GM19240 (cell line): ENCODE measurements around the gene DNASE2.
"Not testable (repeated sequence)": the region's sequence is repeated elsewhere in the genome, so short reads cannot be mapped to it uniquely, and the experiment has no call there.

ENCODE experiments used
- DNase-seq: peaks from one replicate; pipeline ENCODE4 v3.0.0; 2011; ENCODE audit warnings: low spot score; ENCODE audit not compliant: insufficient read length

DNASE2 gene

DNA sequence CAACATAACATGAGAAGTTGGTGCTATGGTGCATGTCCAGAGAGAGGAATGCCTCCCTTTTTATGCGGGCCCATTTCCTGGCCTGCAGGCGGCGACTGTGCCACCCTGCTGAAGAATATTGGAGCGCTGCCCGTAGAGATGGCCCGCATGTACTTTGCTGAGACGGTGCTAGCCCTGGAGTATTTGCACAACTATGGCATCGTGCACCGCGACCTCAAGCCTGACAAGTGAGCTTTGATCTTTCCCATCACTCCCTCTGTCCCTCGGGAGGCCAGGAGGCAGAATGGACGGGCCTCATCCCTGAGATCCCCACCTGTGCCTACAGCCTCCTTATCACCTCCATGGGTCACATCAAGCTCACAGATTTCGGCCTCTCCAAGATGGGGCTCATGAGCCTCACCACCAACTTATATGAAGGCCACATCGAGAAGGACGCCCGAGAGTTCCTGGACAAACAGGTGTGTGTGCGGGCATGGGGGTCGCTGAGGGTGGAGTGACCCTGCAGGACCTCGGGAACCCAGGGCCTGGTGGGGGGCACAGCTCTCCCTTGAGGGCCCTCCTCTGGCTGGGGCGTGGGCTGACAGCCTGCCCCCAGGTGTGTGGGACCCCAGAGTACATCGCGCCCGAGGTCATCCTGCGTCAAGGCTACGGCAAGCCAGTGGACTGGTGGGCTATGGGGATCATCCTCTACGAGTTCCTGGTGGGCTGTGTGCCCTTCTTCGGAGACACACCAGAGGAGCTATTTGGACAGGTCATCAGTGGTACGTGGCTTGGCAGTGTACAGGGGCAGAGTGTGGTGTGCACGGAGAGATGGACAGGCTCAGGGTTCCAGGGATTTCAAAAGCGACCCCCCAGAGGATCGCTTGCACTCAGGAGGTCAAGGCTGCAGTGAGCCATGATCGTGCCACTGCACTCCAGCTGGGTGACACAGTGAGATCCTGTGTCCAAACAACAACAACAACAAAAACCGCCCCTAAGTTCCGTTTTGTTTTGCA, 16.2 kb downstream of the DNASE2 start:
- no peak for DNase-seq

DNA sequence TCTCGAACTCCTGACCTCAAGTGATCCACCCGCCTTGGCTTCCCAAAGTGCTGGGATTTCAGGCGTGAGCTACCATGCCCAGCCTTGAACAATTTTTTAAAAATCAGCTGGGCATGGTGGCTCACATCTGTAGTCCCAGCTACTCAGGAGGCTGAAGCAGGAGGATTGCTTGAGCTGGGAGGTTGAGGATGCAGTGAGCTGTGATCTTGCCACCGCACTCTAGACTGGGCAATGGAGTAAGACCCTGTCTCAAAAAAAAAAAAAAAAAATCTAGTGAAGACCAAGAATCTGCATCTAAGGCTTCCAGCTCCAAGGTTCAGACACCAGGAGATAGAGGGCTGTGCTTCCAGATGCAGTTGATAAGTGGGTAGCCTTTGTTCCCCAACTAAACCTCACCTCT, 17.1 kb downstream of the DNASE2 start:
- no peak for DNase-seq

DNA sequence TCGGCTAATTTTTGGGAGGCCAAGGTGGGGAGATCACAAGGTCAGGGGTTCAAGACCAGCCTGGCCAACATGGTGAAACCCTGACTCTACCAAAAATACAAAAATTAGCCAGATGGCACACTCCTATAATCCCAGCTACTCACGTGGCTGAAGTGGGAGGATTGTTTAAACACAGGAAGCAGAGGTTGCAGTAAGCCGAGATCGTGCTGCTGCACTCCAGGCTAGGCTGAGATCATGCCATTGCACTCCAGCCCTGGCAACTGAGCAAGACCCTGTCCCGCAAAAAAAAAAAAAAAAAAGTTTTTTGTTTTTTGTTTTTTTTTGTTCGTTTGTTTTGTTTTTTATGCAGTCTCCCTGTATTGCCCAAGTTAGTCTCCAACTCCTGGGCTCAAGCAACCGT, 21.7 kb downstream of the DNASE2 start:
- no peak for DNase-seq

DNA sequence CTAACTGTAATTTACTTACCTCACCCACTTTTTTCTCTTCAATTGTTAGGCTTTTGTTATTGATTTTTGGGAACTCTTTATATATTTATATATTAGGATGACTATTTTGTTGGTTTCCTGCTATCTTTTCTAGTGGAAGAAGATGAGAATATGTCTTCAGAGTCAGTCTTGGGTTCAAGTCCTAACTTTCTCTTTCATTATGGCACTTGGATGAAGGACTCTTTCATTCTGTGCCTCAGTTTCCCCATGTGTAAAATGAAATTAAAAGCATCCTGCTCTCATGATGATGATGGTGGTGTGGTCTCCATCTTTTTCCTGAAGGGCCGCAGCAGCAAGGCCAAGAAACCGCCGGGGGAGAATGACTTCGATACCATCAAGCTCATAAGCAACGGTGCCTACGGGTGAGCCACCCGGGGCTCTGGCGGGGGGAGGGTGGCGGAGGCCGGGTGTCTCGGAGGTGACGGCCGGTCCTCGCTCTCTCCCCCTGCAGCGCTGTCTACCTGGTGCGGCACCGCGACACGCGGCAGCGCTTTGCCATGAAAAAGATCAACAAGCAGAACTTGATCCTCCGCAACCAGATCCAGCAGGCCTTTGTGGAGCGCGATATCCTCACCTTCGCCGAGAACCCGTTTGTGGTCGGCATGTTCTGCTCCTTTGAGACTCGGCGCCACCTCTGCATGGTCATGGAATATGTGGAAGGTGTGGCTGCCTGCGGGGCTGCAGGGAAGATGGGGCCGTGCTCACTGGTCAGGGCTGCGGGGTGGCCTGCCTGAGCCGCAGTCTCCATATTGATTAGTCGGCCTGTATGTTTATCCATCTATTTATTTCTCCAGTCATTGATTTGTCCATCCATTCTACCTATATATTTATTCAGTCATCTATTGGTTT, 23.0 kb downstream of the DNASE2 start:
- no peak for DNase-seq

DNA sequence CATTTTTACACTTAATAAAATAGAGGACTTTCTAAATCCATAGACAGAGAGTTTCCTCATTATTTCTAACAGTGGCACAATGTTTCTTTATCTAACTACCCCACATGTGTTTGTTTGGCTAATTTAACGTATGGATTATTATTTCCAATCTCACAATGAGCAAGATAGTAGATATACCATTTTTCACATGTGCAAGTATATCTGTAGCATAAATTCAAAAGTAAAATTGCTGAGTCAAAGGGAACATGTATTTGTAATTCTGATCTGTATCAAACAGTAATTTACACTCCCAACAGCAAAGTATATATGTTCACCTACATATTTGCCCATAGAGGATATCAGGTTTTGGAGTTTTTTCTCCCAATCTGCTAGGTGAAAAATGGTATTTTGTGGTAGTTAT, 24.6 kb downstream of the DNASE2 start:
- DNase-seq, result no peak

DNA sequence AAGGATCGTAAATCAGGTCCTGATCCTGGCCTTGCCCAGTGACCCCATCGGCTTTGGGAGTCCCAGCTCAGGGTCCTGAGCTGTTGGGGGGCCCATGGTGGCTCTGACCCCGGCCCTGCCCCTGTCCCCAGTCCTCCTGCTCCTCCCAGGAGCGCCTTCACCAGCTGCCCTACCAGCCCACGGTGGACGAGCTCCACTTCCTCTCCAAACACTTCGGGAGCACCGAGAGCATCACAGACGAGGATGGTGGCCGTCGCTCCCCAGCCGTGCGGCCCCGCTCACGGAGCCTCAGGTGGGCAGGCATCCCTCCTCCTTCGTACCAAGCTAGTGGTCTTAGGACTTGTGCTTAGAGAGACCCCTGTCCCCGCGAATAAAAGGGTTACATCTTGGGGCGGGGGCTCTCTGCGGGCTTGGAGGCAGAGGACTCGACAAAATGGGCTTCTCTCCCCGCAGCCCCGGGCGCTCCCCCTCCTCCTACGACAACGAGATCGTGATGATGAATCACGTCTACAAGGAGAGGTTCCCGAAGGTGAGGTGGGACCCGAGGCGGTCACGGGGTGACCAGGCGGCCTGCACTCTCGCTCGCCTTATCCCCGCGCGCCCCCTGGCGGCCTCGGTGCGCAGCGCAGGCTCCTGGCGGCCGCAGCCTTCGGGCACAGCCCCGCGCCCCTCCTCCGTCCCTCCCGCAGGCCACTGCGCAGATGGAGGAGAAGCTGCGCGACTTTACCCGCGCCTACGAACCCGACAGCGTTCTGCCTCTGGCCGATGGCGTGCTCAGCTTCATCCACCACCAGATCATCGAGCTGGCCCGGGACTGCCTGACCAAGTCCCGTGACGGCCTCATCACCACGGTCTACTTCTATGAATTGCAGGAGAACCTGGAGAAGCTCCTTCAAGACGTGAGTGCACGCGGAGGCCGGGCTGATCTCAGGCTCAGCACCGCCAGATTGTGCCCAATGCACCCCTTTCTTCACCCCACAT, 33.8 kb downstream of the DNASE2 start:
- peak; percentile 87 for DNase-seq

DNA sequence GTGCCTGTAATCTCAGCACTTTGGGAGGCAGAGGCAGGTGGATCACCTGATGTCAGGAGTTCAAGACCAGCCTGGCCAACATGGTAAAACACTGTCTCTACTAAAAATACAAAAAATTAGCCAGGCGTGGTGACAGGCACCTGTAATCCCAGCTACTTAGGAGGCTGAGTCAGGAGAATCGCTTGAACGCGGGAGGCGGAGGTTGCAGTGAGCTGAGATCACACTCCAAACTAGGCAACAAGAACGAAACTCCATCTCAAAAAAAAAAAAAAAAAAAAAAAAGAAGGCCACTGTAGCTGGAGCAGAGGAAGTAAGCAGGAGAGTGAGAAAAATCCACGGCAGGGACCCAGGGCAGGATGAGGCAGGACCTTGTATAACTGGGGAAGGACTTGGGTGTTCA, 34.6 kb downstream of the DNASE2 start:
- DNase-seq, result not testable (repeated sequence)

DNA sequence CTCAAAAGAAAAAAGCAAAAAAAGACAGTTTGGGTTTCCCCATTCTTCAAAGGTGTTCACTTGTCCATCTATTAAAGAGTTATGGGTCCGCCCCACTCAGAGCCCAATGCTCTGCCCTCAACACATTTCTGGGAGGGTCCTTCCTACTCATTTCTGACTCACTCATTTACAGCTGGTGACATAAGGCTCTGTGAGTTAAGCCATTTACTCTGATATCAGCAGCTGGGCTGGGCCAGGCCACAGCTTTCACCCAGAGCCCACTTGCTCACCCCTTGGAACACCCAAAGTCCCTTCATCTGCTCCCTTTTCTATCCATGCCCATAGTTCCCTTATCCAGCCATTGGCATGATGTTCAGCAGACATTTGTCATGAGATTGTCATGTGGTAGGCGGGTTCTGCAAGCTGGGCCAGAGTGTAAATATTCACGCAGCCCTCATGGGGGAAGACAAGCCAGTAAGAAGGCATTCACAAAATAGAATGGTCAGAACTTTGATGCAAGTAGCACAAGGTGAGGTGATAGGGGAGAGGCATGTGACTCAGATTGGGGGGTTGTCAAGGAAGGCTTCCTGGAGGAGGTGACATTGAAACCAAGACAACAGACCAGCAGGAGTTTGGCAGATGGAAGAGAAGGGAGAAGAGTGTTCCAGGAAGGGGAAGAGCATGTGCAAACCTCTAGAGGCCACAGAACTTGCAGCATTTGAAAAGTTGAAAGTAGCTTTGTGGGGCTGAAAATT, 37.1 kb downstream of the DNASE2 start:
- DNase-seq, result no peak

DNA sequence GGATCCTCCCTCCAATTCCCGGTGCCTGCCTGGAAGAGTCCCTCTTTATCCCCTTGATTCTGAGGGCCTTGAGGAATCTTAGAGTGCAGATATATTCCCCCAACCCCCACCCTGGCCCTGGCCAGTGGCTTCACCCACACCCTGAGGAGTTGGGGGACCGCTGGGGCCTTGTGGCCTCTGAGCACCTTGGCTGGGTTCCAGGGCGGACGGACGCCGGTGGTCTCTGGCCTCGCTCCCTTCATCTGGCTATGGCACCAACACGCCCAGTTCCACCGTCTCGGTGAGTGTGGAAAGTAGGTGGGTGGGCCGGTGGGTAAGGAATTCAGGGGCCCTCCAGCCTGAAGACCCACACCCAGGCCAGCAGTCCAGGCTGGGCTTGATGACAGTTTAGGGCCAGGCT, 37.9 kb downstream of the DNASE2 start:
- no peak for DNase-seq

DNA sequence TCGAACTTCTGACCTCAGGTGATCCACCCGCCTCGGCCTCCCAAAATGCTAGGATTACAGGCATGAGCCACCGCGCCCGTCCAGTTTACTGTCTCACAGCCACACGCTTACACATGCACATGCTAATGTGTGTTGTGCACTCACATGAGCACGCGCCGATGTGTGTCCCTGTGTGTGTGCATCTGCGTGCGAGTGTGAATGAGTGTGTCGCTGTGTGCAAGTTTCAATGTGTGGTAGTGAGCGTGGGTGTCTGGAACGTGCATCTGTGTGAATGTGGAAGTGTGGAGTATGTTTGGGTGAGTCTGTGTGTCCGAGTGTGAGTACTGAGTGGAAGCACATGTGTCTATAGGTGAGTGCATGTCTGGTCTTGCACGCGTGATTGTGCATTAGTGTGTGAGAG, 38.7 kb downstream of the DNASE2 start:
- no peak for DNase-seq

DNA sequence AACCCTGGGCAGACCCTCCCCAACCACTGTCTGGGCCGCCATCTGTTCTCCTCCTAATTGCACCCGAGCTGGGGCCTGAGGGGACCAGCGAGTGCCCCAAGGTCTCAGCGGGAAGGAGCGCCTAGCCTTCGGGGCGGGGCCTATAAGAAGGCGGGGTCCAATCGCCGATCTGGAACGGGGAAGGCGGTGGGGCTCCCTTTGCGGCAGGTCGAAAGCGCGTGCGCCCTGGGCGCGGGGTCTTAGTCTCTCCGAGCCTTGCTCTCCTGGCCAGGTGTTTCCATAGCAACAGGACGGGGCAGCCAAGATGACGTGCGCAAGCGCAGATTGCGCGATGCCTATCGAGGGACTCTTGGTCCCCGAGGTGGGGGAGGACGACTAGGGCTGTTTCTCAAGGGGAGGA, 40.2 kb downstream of the DNASE2 start:
- DNase-seq, result no peak

DNA sequence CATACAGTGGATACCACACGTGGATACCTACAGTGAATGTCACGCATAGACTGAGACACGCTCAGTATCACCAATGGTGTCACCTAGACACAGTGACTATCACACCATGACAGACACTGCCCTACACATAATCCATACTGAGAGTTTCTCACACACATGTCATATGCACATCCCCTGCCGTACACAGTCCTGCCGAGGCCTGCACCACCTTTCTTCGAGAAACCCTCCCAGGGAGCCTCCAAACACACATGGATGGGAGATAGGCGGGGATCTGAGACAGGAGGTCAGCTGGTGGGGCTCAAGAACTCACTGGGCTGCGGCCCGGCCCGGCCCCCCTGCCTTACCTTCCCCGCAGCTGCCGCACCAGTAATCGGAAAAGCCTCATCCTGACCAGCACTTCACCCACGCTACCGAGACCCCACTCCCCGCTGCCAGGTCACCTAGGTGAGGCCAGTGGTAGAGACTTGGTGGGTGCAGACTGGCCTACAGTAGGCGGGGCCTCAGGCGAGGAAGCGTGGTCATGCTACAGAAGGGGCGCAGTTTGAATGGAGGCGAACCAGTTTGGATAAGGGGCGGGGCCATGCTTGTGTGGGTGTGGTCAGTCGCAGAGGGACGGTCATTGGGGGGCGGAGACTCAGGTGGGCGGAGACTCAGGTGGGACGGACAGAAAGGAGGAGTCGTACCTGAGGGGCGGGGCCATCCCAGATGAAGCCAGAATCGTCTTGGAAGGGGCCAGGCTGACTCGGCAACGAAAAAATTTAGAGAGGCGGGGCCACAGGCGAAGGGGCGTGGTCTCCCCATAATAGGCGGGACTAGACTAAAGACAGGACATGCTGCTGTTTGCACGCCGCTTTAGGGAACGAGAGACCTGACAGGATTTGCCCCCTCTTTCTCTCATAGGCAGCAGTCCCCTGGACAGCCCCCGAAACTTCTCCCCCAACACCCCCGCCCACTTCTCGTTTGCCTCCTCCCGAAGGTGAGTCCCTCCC, 40.9 kb downstream of the DNASE2 start:
- DNase-seq, result no peak

DNA sequence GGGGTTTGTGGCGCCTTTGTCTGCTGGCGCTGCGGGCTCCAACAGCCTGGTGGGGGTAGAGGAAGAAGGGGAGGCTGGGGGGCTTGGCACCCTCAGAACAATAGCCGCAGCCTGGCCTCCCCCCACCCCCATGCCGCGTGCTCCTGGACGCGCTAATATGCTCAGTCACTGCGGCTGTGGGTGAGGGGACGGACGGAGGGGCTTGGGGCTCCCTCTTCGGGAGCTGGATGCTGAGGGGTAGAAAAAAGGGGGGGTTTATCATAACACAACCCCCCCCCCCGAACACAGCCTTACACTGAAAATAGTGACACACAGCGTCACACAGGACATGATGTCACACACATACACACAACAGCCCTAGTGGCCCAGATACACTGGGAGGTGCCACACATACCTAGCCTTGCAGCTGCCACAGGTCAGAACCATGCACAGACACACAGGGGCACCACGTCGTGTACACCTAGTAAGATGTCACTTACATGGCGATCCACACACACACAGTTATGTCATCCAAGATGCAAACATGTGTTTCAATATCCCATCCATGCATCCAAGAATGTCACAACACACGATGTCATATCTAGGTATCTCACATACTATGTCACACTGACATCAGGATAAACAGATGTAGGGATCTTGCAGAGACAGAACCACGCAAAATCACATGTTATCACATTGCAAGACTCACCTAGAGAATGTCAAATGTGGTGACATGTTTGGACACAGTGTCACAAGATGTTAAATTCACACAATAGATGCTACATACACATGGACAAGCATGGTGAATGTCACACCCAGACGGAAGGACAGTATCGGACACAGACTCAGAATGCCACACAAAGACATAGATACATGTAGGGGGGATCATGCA, 42.1 kb downstream of the DNASE2 start:
- DNase-seq, result no peak

DNA sequence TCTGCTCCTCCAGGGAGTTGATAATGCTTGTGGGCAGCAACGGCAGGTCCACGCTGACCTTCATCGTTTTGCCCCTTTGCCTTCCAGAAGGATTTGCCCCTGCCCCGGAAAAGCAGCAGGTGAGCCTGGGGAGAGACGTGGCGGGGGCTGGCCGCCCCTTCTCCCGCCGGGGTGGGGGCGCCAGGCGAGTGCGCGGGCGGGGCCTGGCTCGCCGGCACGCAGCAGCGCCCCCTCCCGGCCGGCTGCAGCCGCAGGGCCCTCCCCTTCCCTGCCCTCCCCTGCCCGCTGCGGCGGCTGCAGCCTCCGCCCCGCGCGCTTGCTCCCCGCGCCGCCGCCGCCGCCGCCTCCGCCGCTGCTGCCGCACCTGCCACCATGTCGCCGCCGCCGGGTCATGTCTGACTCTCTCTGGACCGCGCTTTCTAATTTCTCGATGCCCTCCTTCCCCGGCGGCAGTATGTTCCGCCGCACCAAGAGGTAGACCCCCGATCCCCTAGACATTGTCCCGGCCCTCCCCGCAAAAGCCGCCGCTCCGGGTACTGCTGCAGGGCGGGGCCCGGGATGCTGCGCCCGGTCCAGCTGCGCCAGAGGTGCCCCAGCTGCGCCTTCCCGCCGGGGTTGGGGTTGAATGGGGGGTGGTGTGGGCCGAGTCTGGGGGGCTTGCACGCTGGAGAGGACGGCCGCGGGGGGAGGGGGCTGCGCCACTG, 42.9 kb downstream of the DNASE2 start, which contains the start of gene MAST1:
MAST1 (plus strand) TSS at position 334 of the 704 bp plus-strand sequence; CDS start at position 392, 58 bp downstream.
- DNase-seq, result no peak

DNA sequence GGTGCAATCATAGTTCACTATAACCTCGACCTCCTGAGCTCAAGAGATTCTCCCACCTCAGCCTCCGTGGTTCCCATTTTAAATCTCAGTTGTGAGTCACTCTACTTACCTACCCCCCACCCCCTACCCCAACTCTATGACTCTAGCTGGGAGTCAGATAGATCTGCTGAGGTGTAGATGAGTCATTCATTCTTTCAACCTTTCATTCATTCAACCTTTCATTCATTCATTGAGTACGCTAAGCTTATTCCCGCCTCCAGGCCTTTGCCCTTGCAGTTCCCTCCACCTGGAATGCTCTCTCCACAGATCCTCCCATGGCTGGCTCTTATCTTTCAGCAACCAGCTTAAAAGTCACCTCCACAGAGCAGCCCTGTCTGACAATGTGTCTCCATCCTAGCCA, 44.0 kb downstream of the DNASE2 start:
- no peak for DNase-seq

DNA sequence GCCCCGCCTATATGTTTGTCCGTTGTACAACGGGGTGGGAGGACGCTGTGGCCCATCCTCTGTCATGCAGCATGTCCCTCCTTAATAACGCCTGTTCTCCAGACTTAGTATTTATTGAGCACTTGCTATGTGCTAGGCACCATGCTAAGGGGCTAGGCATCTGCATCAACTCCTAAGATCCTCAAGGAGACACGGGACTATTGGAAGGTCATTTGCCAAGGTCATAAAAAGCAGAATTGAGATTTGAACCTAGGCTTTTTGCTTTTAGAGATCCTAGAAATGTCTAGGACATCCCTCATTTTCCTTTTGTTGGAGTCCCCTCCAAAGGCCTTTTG, 44.8 kb downstream of the DNASE2 start:
- no peak for DNase-seq

DNA sequence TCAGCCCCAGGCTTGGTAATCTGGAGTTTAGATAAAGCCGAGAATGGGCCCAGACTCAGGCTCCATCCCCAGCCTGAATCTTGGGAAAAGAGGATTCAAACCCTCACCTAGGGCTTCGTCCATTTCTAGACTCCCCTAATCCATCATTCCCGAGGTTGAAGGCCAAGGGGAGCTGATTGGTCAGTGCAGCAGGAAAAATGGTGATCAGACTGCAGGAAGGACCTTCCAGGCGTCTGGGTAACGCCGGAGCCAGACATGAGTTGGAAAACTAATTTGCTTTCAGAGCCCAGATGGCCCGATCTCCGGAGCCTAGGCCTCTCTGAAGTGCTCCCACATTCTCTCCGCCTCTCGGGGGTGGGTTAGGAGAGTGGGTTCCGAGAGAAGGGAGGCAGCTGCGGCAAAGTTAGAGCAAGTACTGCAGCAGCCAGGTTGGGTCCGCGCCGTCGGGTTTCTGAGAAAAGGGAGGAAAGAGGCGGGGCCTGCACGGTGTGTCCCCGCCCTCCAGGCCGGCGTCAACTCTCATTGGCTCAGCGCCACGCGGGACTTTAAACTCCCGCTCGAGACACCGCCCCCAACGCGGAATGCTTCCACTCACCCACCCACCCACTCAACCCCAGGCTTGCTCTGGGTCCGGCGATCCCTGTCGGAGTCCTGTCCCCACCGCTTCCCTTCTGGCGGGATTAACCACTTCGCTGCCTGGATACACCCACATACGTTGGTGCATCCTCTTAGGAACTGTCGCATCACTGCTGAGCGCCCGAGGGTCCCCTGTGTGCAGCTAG, 46.1 kb downstream of the DNASE2 start:
- DNase-seq, result no peak
